CD14-positive monocyte (primary cell): Measurements from ENCODE around the gene SLC25A30. TPM values are rescaled to one million over a fixed set of nuclear protein-coding genes. Genes with fewer than 3 reads are reported as not detected.

Experiments used
- DNase-seq, 3 donors: peaks; one replicate each; pipeline ENCODE4 v3.0.0-alpha.2; 2011 to 2022
- H2AFZ ChIP-seq: 2 replicates; pipeline ENCODE4 v1.6.0; 2012; ENCODE audit warnings: mild to moderate bottlenecking, low read depth, low read length, inconsistent platforms; ENCODE audit not compliant: insufficient read depth, poor library complexity, severe bottlenecking
- H3K27ac ChIP-seq, 2 donors: 1 replicate in 1 of 2; 2 replicates in 1 of 2; pipeline ENCODE4 v1.5.1; 2012 to 2013; ENCODE audit warnings: low read length in 2 of 2, control low read depth in 1 of 2, inconsistent platforms in 1 of 2, low read depth in 1 of 2, mild to moderate bottlenecking in 1 of 2
- H3K27me3 ChIP-seq, 2 donors: one replicate each; pipeline versions ENCODE4 v1.6.0 to v1.6.1; 2011 to 2013; ENCODE audit warnings: low read length in 2 of 2; ENCODE audit not compliant: control insufficient read depth in 2 of 2, insufficient read depth in 2 of 2
- H3K36me3 ChIP-seq, 2 donors: replicated peaks in 1 of 2; 1 replicate in 1 of 2; 2 replicates in 1 of 2; pipeline versions ENCODE4 v1.5.1 to v1.6.1; 2012 to 2013; ENCODE audit warnings: low read length in 2 of 2, control low read depth in 1 of 2, inconsistent platforms in 1 of 2, mild to moderate bottlenecking in 1 of 2; ENCODE audit not compliant: insufficient read depth in 2 of 2, control insufficient read depth in 1 of 2
- H3K4me1 ChIP-seq, 2 donors: 1 replicate in 1 of 2; 2 replicates in 1 of 2; pipeline versions ENCODE4 v1.5.1 to v1.6.1; 2012 to 2013; ENCODE audit warnings: low read length in 2 of 2, control low read depth in 1 of 2, inconsistent platforms in 1 of 2, mild to moderate bottlenecking in 1 of 2, moderate library complexity in 1 of 2; ENCODE audit not compliant: insufficient read depth in 2 of 2, control insufficient read depth in 1 of 2
- H3K4me2 ChIP-seq: replicated peaks from 2 replicates; pipeline ENCODE3; 2012; ENCODE audit warnings: low read length, moderate library complexity, mild to moderate bottlenecking; ENCODE audit not compliant: poor library complexity, severe bottlenecking; ENCODE audit errors: extremely low read depth
- H3K4me3 ChIP-seq, 3 experiments: fragments of 200-600 bp in 1 of 3; sonication (generic) in 1 of 3; replicated peaks in 1 of 3; 1 replicate in 2 of 3; 2 replicates in 1 of 3; pipeline ENCODE4 v1.5.1; 2011 to 2013; ENCODE audit warnings: low read length in 3 of 3, mild to moderate bottlenecking in 3 of 3, control low read depth in 2 of 3, low read depth in 2 of 3, inconsistent platforms in 1 of 3, moderate library complexity in 1 of 3
- H3K79me2 ChIP-seq: 2 replicates; pipeline ENCODE4 v1.6.0; 2012; ENCODE audit warnings: mild to moderate bottlenecking, control low read depth, inconsistent platforms, low read length, moderate library complexity; ENCODE audit not compliant: insufficient read depth
- H3K9ac ChIP-seq: 2 replicates; pipeline ENCODE4 v1.6.0; 2017; ENCODE audit warnings: low read length, mild to moderate bottlenecking; ENCODE audit not compliant: insufficient read depth, poor library complexity, severe bottlenecking
- H3K9me3 ChIP-seq, 2 donors: replicated peaks in 1 of 2; 1 replicate in 1 of 2; 2 replicates in 1 of 2; pipeline versions ENCODE4 v1.5.1 to v1.6.1; 2012 to 2013; ENCODE audit warnings: low read length in 2 of 2, control low read depth in 1 of 2; ENCODE audit not compliant: control insufficient read depth in 1 of 2, insufficient read depth in 1 of 2
- H4K20me1 ChIP-seq: 2 replicates; pipeline ENCODE4 v1.6.0; 2012; ENCODE audit warnings: mild to moderate bottlenecking, low read length, control low read depth, moderate library complexity; ENCODE audit not compliant: insufficient read depth
- H3K27ac Mint-ChIP-seq, 7 donors: one replicate each; pipeline ENCODE4 v1.8.0; 2020; ENCODE audit warnings: mild to moderate bottlenecking in 7 of 7, mixed read lengths in 7 of 7, moderate library complexity in 6 of 7, inconsistent platforms in 2 of 7
- H3K27me3 Mint-ChIP-seq, 3 donors: one replicate each; pipeline ENCODE4 v1.8.0; 2021 to 2022; ENCODE audit warnings: low read depth in 3 of 3, mild to moderate bottlenecking in 3 of 3, mixed read lengths in 3 of 3, moderate library complexity in 3 of 3, inconsistent platforms in 1 of 3
- H3K36me3 Mint-ChIP-seq, 2 donors: one replicate each; pipeline ENCODE4 v1.8.0; 2020; ENCODE audit warnings: mixed read lengths in 2 of 2, inconsistent platforms in 1 of 2, mild to moderate bottlenecking in 1 of 2
- H3K4me1 Mint-ChIP-seq: one replicate; pipeline ENCODE4 v1.8.0; 2020; ENCODE audit warnings: mild to moderate bottlenecking, mixed read lengths
- H3K4me3 Mint-ChIP-seq, 2 donors: one replicate each; pipeline ENCODE4 v1.8.0; 2020; ENCODE audit warnings: mild to moderate bottlenecking in 2 of 2, mixed read lengths in 2 of 2, moderate library complexity in 1 of 2
- H3K9me3 Mint-ChIP-seq, 7 donors: one replicate each; pipeline ENCODE4 v1.8.0; 2020 to 2022; ENCODE audit warnings: mixed read lengths in 7 of 7, mild to moderate bottlenecking in 6 of 7, moderate library complexity in 6 of 7, inconsistent platforms in 2 of 7
- CTCF ChIP-seq: fragments of 200-600 bp; IDR thresholded peaks from one replicate; pipeline ENCODE4 v1.8.0; 2022; ENCODE audit warnings: antibody characterized with exemption, mild to moderate bottlenecking
- WGBS: methylation state at CpG from one replicate; pipeline ENCODE4 v1.1.5; 2013; ENCODE audit warnings: missing lambda C conversion rate; ENCODE audit not compliant: insufficient coverage; 5-methylcytosine and 5-hydroxymethylcytosine counted together
- intact Hi-C, 2 donors: fragments of 100-400 bp; cut with micrococcal nuclease; formaldehyde crosslinking; loops; one replicate each; pipeline versions ENCODE4 v1.15.0 to v1.15.1; 2023
- polyA plus RNA-seq, 3 donors: library from polyadenylated mRNA; depleted of rRNA in 1 of 3; unstranded in 2 of 3; stranded (reverse) in 1 of 3; fragments of 300-500 nt in 2 of 3; fragments of >200 nt in 1 of 3; fragmentation: Illumina TruSeq in 2 of 3; gene quantifications; 1 replicate in 2 of 3; 2 replicates in 1 of 3; pipeline ENCODE4 v1.2.3, GENCODE V29; 2012 to 2021

The SLC25A30 gene
- polyA plus RNA-seq, 3 donors = 0.92 to 14.0 (median 2.3) TPM

GRCh38 chr13:45447050-45447661 lies 29.0 kb upstream of the SLC25A30 start:
- WGBS = 98% methylated on average over 7 of the region's 9 CpGs
- Histone ChIP-seq H3K4me1 (no peaks in the 10 kb centered on the region), H3K79me2 (no peaks in the 10 kb centered on the region), H3K27ac (no peak overlapping the region), H2AFZ (no peak overlapping the region), H3K9me3 (no peaks in the 10 kb centered on the region), H4K20me1 (no peaks in the 10 kb centered on the region), H3K4me2 (no peak overlapping the region), H3K36me3 (no peaks in the 10 kb centered on the region), H3K27me3 (no peaks in the 10 kb centered on the region), H3K9ac (no peak overlapping the region), H3K4me3 (no peak overlapping the region)
- Mint-ChIP-seq H3K27ac (no peak overlapping the region), H3K36me3 (no peaks in the 10 kb centered on the region), H3K4me3 (no peak overlapping the region), H3K27me3 (peaks cover under 1 to 6% (median 2%) of the 10 kb centered on the region in 3 donors), H3K4me1 (peaks cover under 1% of the 10 kb centered on the region), H3K9me3 (peaks cover 0 to 3% (median 0%) of the 10 kb centered on the region in 7 donors)
- intact Hi-C loops = no loop called here
- no peak for TF ChIP-seq CTCF
- DNase-seq = no peak

GRCh38 chr13:45446181-45446580 lies 28.0 kb upstream of the SLC25A30 start:
- no peak overlapping the region for H2AFZ ChIP-seq
- 95% methylated on average over 6 of the region's 7 CpGs for WGBS
- peaks cover 0 to 6% (median 2%) of the 10 kb centered on the region in 3 donors for H3K27me3 Mint-ChIP-seq
- no peak overlapping the region for H3K27ac ChIP-seq
- no peak overlapping the region for H3K9ac ChIP-seq
- intact Hi-C loops = no loop called here
- peaks cover 0 to 4% of the 10 kb centered on the region in 2 donors for H3K4me1 ChIP-seq
- no peaks in the 10 kb centered on the region for H3K9me3 ChIP-seq
- no peaks in the 10 kb centered on the region for H4K20me1 ChIP-seq
- no peak overlapping the region for H3K4me3 ChIP-seq
- no peak overlapping the region for H3K4me3 Mint-ChIP-seq
- DNase-seq = no peak
- TF ChIP-seq CTCF = no peak
- no peaks in the 10 kb centered on the region for H3K36me3 ChIP-seq
- no peaks in the 10 kb centered on the region for H3K27me3 ChIP-seq
- H3K27ac Mint-ChIP-seq = no peak overlapping the region
- no peak overlapping the region for H3K4me2 ChIP-seq
- peaks cover 10% of the 10 kb centered on the region for H3K4me1 Mint-ChIP-seq
- H3K79me2 ChIP-seq = no peaks in the 10 kb centered on the region
- peaks cover 0 to 3% (median 0%) of the 10 kb centered on the region in 7 donors for H3K9me3 Mint-ChIP-seq
- H3K36me3 Mint-ChIP-seq = no peaks in the 10 kb centered on the region
